HG03039 (cell line): ENCODE data around the gene BEST1.

Experiments used
- ATAC-seq: cut with Tn5 transposase; IDR thresholded peaks from one replicate; pipeline ENCODE4 v1.9.1; 2021; ENCODE audit warnings: mild to moderate bottlenecking, moderate library complexity; ENCODE audit not compliant: unreplicated experiment

Gene BEST1

GRCh38 chr11:61950035-61950547 lies at the start of gene BEST1:
Gene BEST1 (plus strand): TSS chr11:61950351. CDS start chr11:61951807, 1,456 bp downstream.
- no peak for ATAC-seq

- no peak for ATAC-seq
These were observed 48.8 kb upstream of the BEST1 start for GRCh38 chr11:61901397-61901796.

GRCh38 chr11:61902313-61902712 lies 47.8 kb upstream of the BEST1 start:
- no peak for ATAC-seq

- ATAC-seq: no peak
These were observed 46.3 kb upstream of the BEST1 start for GRCh38 chr11:61903845-61904244.

- ATAC-seq: no peak
These were observed 45.6 kb upstream of the BEST1 start for GRCh38 chr11:61904539-61905048.

- ATAC-seq: no peak
These were observed 45.0 kb upstream of the BEST1 start for GRCh38 chr11:61905067-61905696.

- ATAC-seq: no peak
These were observed 44.2 kb upstream of the BEST1 start for GRCh38 chr11:61905801-61906521.

GRCh38 chr11:61906522-61906909 lies 43.6 kb upstream of the BEST1 start:
- no peak for ATAC-seq

GRCh38 chr11:61907282-61907681 lies 42.9 kb upstream of the BEST1 start:
- no peak for ATAC-seq

GRCh38 chr11:61907871-61908729 lies 42.1 kb upstream of the BEST1 start:
- ATAC-seq: no peak

GRCh38 chr11:61908730-61909316 lies 41.3 kb upstream of the BEST1 start:
- ATAC-seq: no peak

- no peak for ATAC-seq
These were observed 39.7 kb upstream of the BEST1 start for GRCh38 chr11:61910187-61911127.

GRCh38 chr11:61911128-61911700 lies 38.9 kb upstream of the BEST1 start:
- ATAC-seq: no peak

- ATAC-seq: no peak
These were observed 38.2 kb upstream of the BEST1 start for GRCh38 chr11:61911701-61912529.

GRCh38 chr11:61912530-61912898 lies 37.6 kb upstream of the BEST1 start:
- no peak for ATAC-seq

- ATAC-seq: no peak
These were observed 37.0 kb upstream of the BEST1 start for GRCh38 chr11:61912991-61913698.

GRCh38 chr11:61913699-61914395 lies 36.3 kb upstream of the BEST1 start:
- ATAC-seq: no peak
